ENCODE results near the gene CAPZA1. TPM values are rescaled to one million over a fixed set of nuclear protein-coding genes. Genes with fewer than 3 reads are reported as not detected.

CAPZA1 gene
- total and polyA plus RNA-seq, 2 of the 8 experiments (the other 6 are each of a cell fraction or from before 2014, with no cell fraction given), result 48.9 to 107 TPM

DNA sequence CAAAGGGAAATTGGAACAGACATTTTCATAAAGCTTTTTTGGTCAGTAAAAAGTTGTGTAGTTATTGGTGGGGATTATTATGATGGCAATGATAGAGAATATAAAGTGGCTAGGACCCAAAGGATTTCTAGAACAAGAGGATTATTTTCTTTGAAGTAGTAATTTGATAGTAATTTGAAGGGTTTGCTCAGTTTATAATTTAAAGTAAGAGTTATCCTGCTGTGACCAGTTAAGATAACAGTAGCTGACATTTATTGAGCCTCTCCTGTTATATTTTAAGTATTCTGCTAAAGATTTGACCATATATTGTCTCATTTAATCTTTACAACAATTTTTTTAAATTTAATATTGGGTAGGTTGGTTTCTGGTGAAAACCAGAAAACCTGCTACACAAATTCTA is 14.7 kb downstream of the CAPZA1 start (continued):
- TF ChIP-seq E2F6 (IDR thresholded peaks at IDR 0.05) (no peak), PHF8 (conservative IDR thresholded peaks at IDR 0.05; ENCODE audit: low read depth, low read length) (no peak)
